Kidney (tissue), 14 donors: ENCODE measurements around the gene RYK. TPM values are rescaled to one million over a fixed set of nuclear protein-coding genes. Genes with fewer than 3 reads are reported as not detected.

Experiments
- DNase-seq, 5 donors: peaks; one replicate each; pipeline ENCODE4 v3.0.0-alpha.2; 2013 to 2020
- FAIRE-seq: peaks from 2 replicates; lab custom pipeline; 2012; peaks lifted over from hg19 to GRCh38; lab: Jason Lieb, UNC
- H3K27ac ChIP-seq, 2 donors: one replicate each; pipeline ENCODE4 v1.7.0; 2013; ENCODE audit warnings: low read depth in 2 of 2, low read length in 2 of 2, inconsistent platforms in 1 of 2
- H3K27me3 ChIP-seq: one replicate; pipeline ENCODE4 v1.7.1; 2013; ENCODE audit warnings: low read length, inconsistent platforms; ENCODE audit not compliant: control insufficient read depth, insufficient read depth
- H3K36me3 ChIP-seq, 3 donors: one replicate each; pipeline versions ENCODE4 v1.7.0 to v1.7.1; 2013; ENCODE audit warnings: low read length in 3 of 3, control low read depth in 1 of 3, inconsistent platforms in 1 of 3; ENCODE audit not compliant: insufficient read depth in 3 of 3, control insufficient read depth in 2 of 3
- H3K4me1 ChIP-seq, 3 donors: one replicate each; pipeline versions ENCODE4 v1.7.0 to v1.7.1; 2013; ENCODE audit warnings: low read length in 3 of 3, inconsistent platforms in 1 of 3, low read depth in 1 of 3; ENCODE audit not compliant: control insufficient read depth in 2 of 3, insufficient read depth in 2 of 3
- H3K4me3 ChIP-seq, 3 donors: one replicate each; pipeline versions ENCODE4 v1.7.0 to v1.8.1; 2013; ENCODE audit warnings: low read length in 3 of 3, control low read depth in 1 of 3, inconsistent platforms in 1 of 3
- H3K9ac ChIP-seq, 3 donors: one replicate each; pipeline versions ENCODE4 v1.7.0 to v1.7.1; 2013; ENCODE audit warnings: low read length in 3 of 3, control low read depth in 1 of 3, inconsistent platforms in 1 of 3
- H3K9me3 ChIP-seq, 3 donors: one replicate each; pipeline versions ENCODE4 v1.7.0 to v1.7.1; 2013; ENCODE audit warnings: low read length in 3 of 3, control low read depth in 1 of 3, inconsistent platforms in 1 of 3; ENCODE audit not compliant: control insufficient read depth in 2 of 3, insufficient read depth in 1 of 3
- intact Hi-C: fragments of 100-400 bp; cut with DNase I; formaldehyde crosslinking; loops from one replicate; pipeline ENCODE4 v1.11.1; 2022
- polyA plus RNA-seq: library from polyadenylated mRNA; stranded (reverse); fragments of 350-450 nt; fragmentation: Illumina TruSeq; extraction: RNeasy Lipid Tissue Mini Kit (QIAGEN cat#74804); gene quantifications from one replicate; pipeline ENCODE4 v1.2.3, GENCODE V29; 2014; ENCODE audit warnings: low read depth, low replicate concordance; ENCODE audit not compliant: insufficient read depth
- total RNA-seq: library from RNA; stranded (reverse); fragmentation: NEBNext Ultra II Directional; extraction: Animal tissue kit (Norgen Biotek cat#: 25700); gene quantifications from one replicate; pipeline ENCODE4 v1.2.1, GENCODE V29; 2021
- TF ChIP-seq, protein P1 (sequence below): IDR thresholded peaks from 3 replicates; pipeline ENCODE4 v1.5.1; 2012; ENCODE audit warnings: mild to moderate bottlenecking, moderate library complexity, borderline replicate concordance; ENCODE audit not compliant: insufficient read depth; ENCODE audit errors: extremely low read depth
- donor health status: control.
- donor health status: control.
- donor health status: control.
- donor health status: control.
- donor health status: control.
- donor health status: DM: yes; HTN: yes; CAD: no.
- donor health status: Normal renal cell carcinoma (clear cell type).

The RYK gene
- total and polyA plus RNA-seq, 2 donors from 2014 or later: 32.2 to 50.9 TPM

DNA sequence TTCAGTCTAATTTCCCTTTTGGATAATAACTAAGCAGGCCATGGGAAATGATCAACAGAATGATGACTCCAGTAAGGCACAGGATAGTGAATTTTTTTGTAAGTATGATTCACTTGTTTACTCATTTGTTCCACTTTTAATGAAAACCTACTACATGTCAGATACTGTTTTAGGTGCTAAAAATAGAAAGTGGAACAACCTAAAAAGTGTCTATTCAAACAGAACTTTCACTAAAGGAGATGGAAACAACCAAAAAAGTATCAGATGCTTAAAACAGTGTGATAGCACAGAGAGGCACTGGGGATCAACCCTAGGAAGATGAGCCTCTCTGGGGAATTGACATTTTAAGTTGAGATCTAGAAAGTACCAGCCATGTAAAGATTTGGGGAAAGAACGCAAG is 11.1 kb downstream of the RYK start:
- H3K36me3 ChIP-seq: no peaks in the 10 kb centered on the region
- TF ChIP-seq, protein P1, sequence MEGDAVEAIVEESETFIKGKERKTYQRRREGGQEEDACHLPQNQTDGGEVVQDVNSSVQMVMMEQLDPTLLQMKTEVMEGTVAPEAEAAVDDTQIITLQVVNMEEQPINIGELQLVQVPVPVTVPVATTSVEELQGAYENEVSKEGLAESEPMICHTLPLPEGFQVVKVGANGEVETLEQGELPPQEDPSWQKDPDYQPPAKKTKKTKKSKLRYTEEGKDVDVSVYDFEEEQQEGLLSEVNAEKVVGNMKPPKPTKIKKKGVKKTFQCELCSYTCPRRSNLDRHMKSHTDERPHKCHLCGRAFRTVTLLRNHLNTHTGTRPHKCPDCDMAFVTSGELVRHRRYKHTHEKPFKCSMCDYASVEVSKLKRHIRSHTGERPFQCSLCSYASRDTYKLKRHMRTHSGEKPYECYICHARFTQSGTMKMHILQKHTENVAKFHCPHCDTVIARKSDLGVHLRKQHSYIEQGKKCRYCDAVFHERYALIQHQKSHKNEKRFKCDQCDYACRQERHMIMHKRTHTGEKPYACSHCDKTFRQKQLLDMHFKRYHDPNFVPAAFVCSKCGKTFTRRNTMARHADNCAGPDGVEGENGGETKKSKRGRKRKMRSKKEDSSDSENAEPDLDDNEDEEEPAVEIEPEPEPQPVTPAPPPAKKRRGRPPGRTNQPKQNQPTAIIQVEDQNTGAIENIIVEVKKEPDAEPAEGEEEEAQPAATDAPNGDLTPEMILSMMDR: no peak
- no peak for DNase-seq
- intact Hi-C loops: no loop called here
- peak overlapping the region in 1 of 2 donors; percentile 41 for H3K27ac ChIP-seq
- no peak overlapping the region for H3K9ac ChIP-seq
- no peaks in the 10 kb centered on the region for H3K9me3 ChIP-seq
- H3K4me3 ChIP-seq: no peak overlapping the region
- no peak for FAIRE-seq
- H3K4me1 ChIP-seq: peaks cover 0 to 34% (median 20%) of the 10 kb centered on the region in 3 donors
- H3K27me3 ChIP-seq: no peaks in the 10 kb centered on the region

DNA sequence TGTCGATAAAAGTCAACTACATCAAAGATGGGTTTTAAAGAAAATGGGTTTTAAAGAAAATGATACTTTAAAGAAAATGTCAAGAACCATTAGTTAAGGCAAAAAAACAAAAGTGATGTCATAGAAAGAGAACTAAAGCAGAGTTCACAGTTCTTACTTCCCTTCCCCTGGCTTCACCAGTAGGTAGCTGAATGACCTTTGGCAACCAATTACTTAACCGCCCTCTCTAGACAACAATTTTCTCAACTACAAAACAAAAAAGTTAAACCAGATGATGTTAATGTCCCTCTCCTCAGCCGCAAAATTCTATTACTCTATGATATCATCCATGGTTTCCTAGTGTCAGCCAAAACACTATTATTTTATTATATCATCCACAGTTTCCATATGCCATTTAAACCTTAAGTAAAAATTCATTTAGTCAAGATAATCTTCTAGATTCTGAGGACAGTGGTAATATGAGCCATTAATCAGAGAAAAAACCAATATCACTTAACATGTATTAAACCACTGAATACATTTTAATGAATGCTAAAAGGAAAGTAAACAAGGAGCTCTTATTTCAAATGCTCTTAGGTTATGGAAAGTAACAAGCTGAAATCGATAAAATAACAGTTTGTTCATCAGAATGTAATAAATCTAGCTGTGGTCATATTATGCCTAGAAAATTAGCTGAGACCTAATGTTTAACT is 13.1 kb downstream of the RYK start:
- no peaks in the 10 kb centered on the region for H3K27me3 ChIP-seq
- DNase-seq (no peak), FAIRE-seq (peak; percentile 13)
- H3K36me3 ChIP-seq: no peaks in the 10 kb centered on the region
- H3K4me3 ChIP-seq: no peak overlapping the region
- peak overlapping the region; percentile 8 to 34 for H3K27ac ChIP-seq
- no peak overlapping the region for H3K9ac ChIP-seq
- TF ChIP-seq, protein P1: no peak
- peaks cover 0 to 29% (median 11%) of the 10 kb centered on the region in 3 donors for H3K4me1 ChIP-seq
- intact Hi-C loops: no loop called here
- H3K9me3 ChIP-seq: no peaks in the 10 kb centered on the region

DNA sequence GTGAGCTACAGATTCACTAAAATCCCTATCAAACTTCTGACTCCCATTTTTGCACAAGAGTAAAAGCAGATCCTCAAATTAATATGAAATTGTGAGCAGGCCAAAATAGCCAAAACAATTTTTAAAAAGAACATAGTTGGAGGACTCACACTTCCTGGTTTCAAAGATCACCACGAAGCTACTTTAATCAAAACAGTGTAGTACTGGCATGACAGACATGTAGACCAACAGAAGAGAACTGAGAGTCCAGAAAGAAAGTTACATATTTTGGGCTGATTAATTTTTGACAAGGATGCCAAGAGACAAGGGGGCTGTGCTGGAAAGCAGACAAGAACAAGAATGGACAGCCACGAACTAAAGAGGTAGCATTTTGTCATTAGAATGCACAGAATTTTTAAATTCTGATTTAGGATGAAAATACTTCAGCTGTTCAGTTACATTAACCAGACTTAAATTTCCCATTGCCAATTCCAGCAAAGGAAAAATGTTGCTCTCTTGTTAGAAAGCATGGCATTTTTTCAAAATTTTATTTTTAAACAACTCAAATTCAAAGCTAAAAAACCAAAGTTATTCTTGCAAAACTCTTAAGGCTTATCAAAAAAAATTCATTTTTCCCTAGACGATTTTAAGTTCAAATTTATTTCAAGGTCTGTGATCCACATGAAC is 14.0 kb downstream of the RYK start:
- intact Hi-C loops: no loop called here
- TF ChIP-seq, protein P1: no peak
- Histone ChIP-seq H3K9ac (no peak overlapping the region), H3K27ac (peak overlapping the region in 1 of 2 donors; percentile 2), H3K4me1 (peaks cover 0 to 29% (median 11%) of the 10 kb centered on the region in 3 donors), H3K4me3 (no peak overlapping the region), H3K27me3 (no peaks in the 10 kb centered on the region), H3K9me3 (no peaks in the 10 kb centered on the region), H3K36me3 (no peaks in the 10 kb centered on the region)
- FAIRE-seq (peak; percentile 8), DNase-seq (no peak)
